ENCODE results near the gene HCN4.
"Not testable (repeated sequence)": the region's sequence is repeated elsewhere in the genome, so short reads cannot be mapped to it uniquely, and the experiment has no call there.

HCN4 gene

GRCh38 chr15:73368301-73369136 is at the start of gene HCN4:
HCN4 (minus strand) TSS chr15:73368958; CDS start chr15:73368270, 688 bp downstream.
- no peak for DNase-seq (ENCODE audit: low spot score)
- Mint-ChIP-seq H3K4me3 (no peak within 1 kb of the TSS), H3K36me3 (ENCODE audit: low read depth) (no peaks in the 10 kb centered on the region), H3K27ac (no peak within 1 kb of the TSS), H3K9me3 (no peaks in the 10 kb centered on the region), H3K4me1 (ENCODE audit: low read depth) (no peaks in the 10 kb centered on the region), H3K27me3 (ENCODE audit: low read depth) (peaks cover 65% of the 10 kb centered on the region)

- Mint-ChIP-seq H3K27me3 (ENCODE audit: low read depth) (peaks cover 6% of the 10 kb centered on the region), H3K4me3 (no peak overlapping the region), H3K27ac (no peak overlapping the region), H3K36me3 (ENCODE audit: low read depth) (no peaks in the 10 kb centered on the region), H3K4me1 (ENCODE audit: low read depth) (no peaks in the 10 kb centered on the region), H3K9me3 (no peaks in the 10 kb centered on the region)
- no peak for DNase-seq (ENCODE audit: low spot score)
Observed at GRCh38 chr15:73414876-73415275, 46.1 kb upstream of the HCN4 start.

GRCh38 chr15:73403171-73403570 is 34.4 kb upstream of the HCN4 start:
- H3K4me1 Mint-ChIP-seq (ENCODE audit: low read depth): no peaks in the 10 kb centered on the region
- no peaks in the 10 kb centered on the region for H3K36me3 Mint-ChIP-seq (ENCODE audit: low read depth)
- H3K4me3 Mint-ChIP-seq: no peak overlapping the region
- no peaks in the 10 kb centered on the region for H3K9me3 Mint-ChIP-seq
- no peak for DNase-seq (ENCODE audit: low spot score)
- no peak overlapping the region for H3K27ac Mint-ChIP-seq
- peaks cover 11% of the 10 kb centered on the region for H3K27me3 Mint-ChIP-seq (ENCODE audit: low read depth)

GRCh38 chr15:73400222-73400621 is 31.5 kb upstream of the HCN4 start:
- H3K27ac Mint-ChIP-seq; DNase-seq (ENCODE audit: low spot score); H3K27me3 Mint-ChIP-seq (ENCODE audit: low read depth); H3K36me3 Mint-ChIP-seq (ENCODE audit: low read depth); H3K9me3 Mint-ChIP-seq; H3K4me3 Mint-ChIP-seq; H3K4me1 Mint-ChIP-seq (ENCODE audit: low read depth): not testable (repeated sequence)

- Mint-ChIP-seq H3K4me3 (no peak overlapping the region), H3K36me3 (ENCODE audit: low read depth) (no peaks in the 10 kb centered on the region), H3K27ac (no peak overlapping the region), H3K4me1 (ENCODE audit: low read depth) (no peaks in the 10 kb centered on the region), H3K9me3 (no peaks in the 10 kb centered on the region), H3K27me3 (ENCODE audit: low read depth) (peaks cover 4% of the 10 kb centered on the region)
- no peak for DNase-seq (ENCODE audit: low spot score)
Observed at GRCh38 chr15:73398861-73399260, 30.1 kb upstream of the HCN4 start.

GRCh38 chr15:73397461-73397860 is 28.7 kb upstream of the HCN4 start:
- peaks cover 4% of the 10 kb centered on the region for H3K27me3 Mint-ChIP-seq (ENCODE audit: low read depth)
- no peaks in the 10 kb centered on the region for H3K9me3 Mint-ChIP-seq
- H3K27ac Mint-ChIP-seq: no peak overlapping the region
- no peaks in the 10 kb centered on the region for H3K36me3 Mint-ChIP-seq (ENCODE audit: low read depth)
- no peaks in the 10 kb centered on the region for H3K4me1 Mint-ChIP-seq (ENCODE audit: low read depth)
- no peak for DNase-seq (ENCODE audit: low spot score)
- no peak overlapping the region for H3K4me3 Mint-ChIP-seq

GRCh38 chr15:73395671-73396070 is 26.9 kb upstream of the HCN4 start:
- Mint-ChIP-seq H3K4me1 (ENCODE audit: low read depth) (no peaks in the 10 kb centered on the region), H3K27ac (no peak overlapping the region), H3K4me3 (no peak overlapping the region), H3K36me3 (ENCODE audit: low read depth) (no peaks in the 10 kb centered on the region), H3K27me3 (ENCODE audit: low read depth) (peaks cover 4% of the 10 kb centered on the region), H3K9me3 (no peaks in the 10 kb centered on the region)
- no peak for DNase-seq (ENCODE audit: low spot score)

GRCh38 chr15:73394782-73395181 is 26.0 kb upstream of the HCN4 start:
- Mint-ChIP-seq H3K4me3 (no peak overlapping the region), H3K36me3 (ENCODE audit: low read depth) (no peaks in the 10 kb centered on the region), H3K9me3 (no peaks in the 10 kb centered on the region), H3K27me3 (ENCODE audit: low read depth) (peaks cover 3% of the 10 kb centered on the region), H3K4me1 (ENCODE audit: low read depth) (no peaks in the 10 kb centered on the region), H3K27ac (no peak overlapping the region)
- no peak for DNase-seq (ENCODE audit: low spot score)

GRCh38 chr15:73393336-73393735 is 24.6 kb upstream of the HCN4 start:
- no peaks in the 10 kb centered on the region for H3K9me3 Mint-ChIP-seq
- H3K36me3 Mint-ChIP-seq (ENCODE audit: low read depth): no peaks in the 10 kb centered on the region
- no peak for DNase-seq (ENCODE audit: low spot score)
- H3K4me3 Mint-ChIP-seq: no peak overlapping the region
- no peaks in the 10 kb centered on the region for H3K27me3 Mint-ChIP-seq (ENCODE audit: low read depth)
- H3K4me1 Mint-ChIP-seq (ENCODE audit: low read depth): no peaks in the 10 kb centered on the region
- no peak overlapping the region for H3K27ac Mint-ChIP-seq

- Mint-ChIP-seq H3K27me3 (ENCODE audit: low read depth) (no peaks in the 10 kb centered on the region), H3K27ac (no peak overlapping the region), H3K36me3 (ENCODE audit: low read depth) (no peaks in the 10 kb centered on the region), H3K4me1 (ENCODE audit: low read depth) (no peaks in the 10 kb centered on the region), H3K4me3 (no peak overlapping the region), H3K9me3 (no peaks in the 10 kb centered on the region)
- DNase-seq (ENCODE audit: low spot score): no peak
Observed at GRCh38 chr15:73392025-73392424, 23.3 kb upstream of the HCN4 start.

- Mint-ChIP-seq H3K27me3 (ENCODE audit: low read depth) (no peaks in the 10 kb centered on the region), H3K4me3 (no peak overlapping the region), H3K4me1 (ENCODE audit: low read depth) (no peaks in the 10 kb centered on the region), H3K36me3 (ENCODE audit: low read depth) (no peaks in the 10 kb centered on the region), H3K27ac (no peak overlapping the region), H3K9me3 (no peaks in the 10 kb centered on the region)
- DNase-seq (ENCODE audit: low spot score): no peak
Observed at GRCh38 chr15:73391128-73391872, 22.5 kb upstream of the HCN4 start.

- no peaks in the 10 kb centered on the region for H3K4me1 Mint-ChIP-seq (ENCODE audit: low read depth)
- H3K4me3 Mint-ChIP-seq: no peak overlapping the region
- H3K36me3 Mint-ChIP-seq (ENCODE audit: low read depth): no peaks in the 10 kb centered on the region
- no peaks in the 10 kb centered on the region for H3K27me3 Mint-ChIP-seq (ENCODE audit: low read depth)
- DNase-seq (ENCODE audit: low spot score): no peak
- no peak overlapping the region for H3K27ac Mint-ChIP-seq
- H3K9me3 Mint-ChIP-seq: no peaks in the 10 kb centered on the region
Observed at GRCh38 chr15:73389971-73390544, 21.3 kb upstream of the HCN4 start.

- Mint-ChIP-seq H3K36me3 (ENCODE audit: low read depth) (no peaks in the 10 kb centered on the region), H3K4me1 (ENCODE audit: low read depth) (no peaks in the 10 kb centered on the region), H3K27ac (no peak overlapping the region), H3K9me3 (no peaks in the 10 kb centered on the region), H3K27me3 (ENCODE audit: low read depth) (no peaks in the 10 kb centered on the region), H3K4me3 (no peak overlapping the region)
- DNase-seq (ENCODE audit: low spot score): no peak
Observed at GRCh38 chr15:73389539-73389938, 20.8 kb upstream of the HCN4 start.

- Mint-ChIP-seq H3K4me1 (ENCODE audit: low read depth) (no peaks in the 10 kb centered on the region), H3K9me3 (no peaks in the 10 kb centered on the region), H3K27ac (no peak overlapping the region), H3K36me3 (ENCODE audit: low read depth) (no peaks in the 10 kb centered on the region), H3K4me3 (no peak overlapping the region), H3K27me3 (ENCODE audit: low read depth) (no peaks in the 10 kb centered on the region)
- no peak for DNase-seq (ENCODE audit: low spot score)
Observed at GRCh38 chr15:73388256-73388781, 19.6 kb upstream of the HCN4 start.

All from T-helper 2 cell treated with Interferon-gamma antibody and Interleukin-4, amounts not matched to agents 5 μg/mL and 100 μg/mL, for 36 hours (primary cell).